HCT116 (cell line): ENCODE measurements around the gene SLC6A3. TPM values are rescaled to one million over a fixed set of nuclear protein-coding genes. Genes with fewer than 3 reads are reported as not detected.

ENCODE experiments used
- ATAC-seq: fragments of 200-7000 bp; cut with Tn5 transposase; 2 replicates; pipeline ENCODE4 v1.9.1; 2020; ENCODE audit warnings: mild to moderate bottlenecking, moderate library complexity
- BruUV-seq: library from RNA; stranded (reverse); fragments of 400-500 nt; replicated peaks from 2 replicates; lab custom pipeline; 2021; lab: Mats Ljungman, UMichigan
- CTCF ChIA-PET: fragments of 300-600 bp; sonication (Branson Sonifier 250); formaldehyde crosslinking; loops from one replicate; lab custom pipeline; 2021; ENCODE audit warnings: antibody characterized with exemption; lab: Charles Lee
- POLR2A ChIA-PET: fragments of 300-600, 350-600 bp; sonication (Branson Sonifier 250); formaldehyde crosslinking; loops from one replicate; lab custom pipeline; 2021; ENCODE audit warnings: antibody characterized with exemption; lab: Charles Lee
- RAD21 ChIA-PET, 2 experiments: fragments of 300-600 bp; sonication (Branson Sonifier 250); formaldehyde crosslinking; loops; one replicate each; lab custom pipeline; 2023; ENCODE audit warnings: low total read pairs in 2 of 2; ENCODE audit not compliant: uncharacterized antibody in 2 of 2, unreplicated experiment in 2 of 2, low non-redundant PET in 1 of 2; lab: Charles Lee
- DNase-seq: peaks from one replicate; pipeline ENCODE4 v3.0.0-alpha.2; 2010; ENCODE audit warnings: low read depth, low spot score
- H2AFZ ChIP-seq: fragments of 200-600 bp; shearing (Covaris generic), sonication (generic); 2 replicates; pipeline ENCODE4 v1.6.1; 2017; ENCODE audit warnings: low read depth, mixed run types, mixed read lengths, antibody characterized with exemption, low read length; ENCODE audit not compliant: poor library complexity, severe bottlenecking
- H3K27ac ChIP-seq: 2 replicates; pipeline ENCODE4 v1.5.1; 2012; ENCODE audit warnings: low read depth, low read length
- H3K27me3 ChIP-seq: fragments of 200-600 bp; sonication (generic); 2 replicates; pipeline ENCODE4 v1.6.1; 2016; ENCODE audit warnings: mixed run types, low read length, mixed read lengths; ENCODE audit not compliant: insufficient read depth
- H3K36me3 ChIP-seq, 2 experiments: fragments of 200-500 bp in 1 of 2; fragments of 200-600 bp in 1 of 2; sonication (Bioruptor generic) in 1 of 2; sonication (generic) in 1 of 2; 2 replicates each; pipeline versions ENCODE4 v1.5.1 to v1.6.1; 2014 to 2016; ENCODE audit warnings: low read length in 2 of 2, inconsistent platforms in 1 of 2, mixed read lengths in 1 of 2, mixed run types in 1 of 2; ENCODE audit not compliant: insufficient read depth in 2 of 2, control insufficient read depth in 1 of 2
- H3K4me1 ChIP-seq, 2 experiments: fragments of 200-600 bp in 1 of 2; sonication (generic) in 1 of 2; 2 replicates each; pipeline versions ENCODE4 v1.5.1 to v1.6.1; 2012 to 2017; ENCODE audit warnings: low read length in 2 of 2, inconsistent platforms in 1 of 2, mild to moderate bottlenecking in 1 of 2, mixed read lengths in 1 of 2, mixed run types in 1 of 2, moderate library complexity in 1 of 2; ENCODE audit not compliant: insufficient read depth in 2 of 2, control insufficient read depth in 1 of 2
- H3K4me2 ChIP-seq: fragments of 200-600 bp; sonication (generic); 2 replicates; pipeline ENCODE4 v1.6.1; 2017; ENCODE audit warnings: mixed run types, low read length, mixed read lengths
- H3K4me3 ChIP-seq, 2 experiments: fragments of 200-600 bp in 1 of 2; sonication (generic) in 1 of 2; replicated peaks in 1 of 2; 2 replicates each; pipeline ENCODE4 v1.5.1; 2011 to 2016; ENCODE audit warnings: low read length in 2 of 2, control low read depth in 1 of 2, low read depth in 1 of 2, mild to moderate bottlenecking in 1 of 2, mixed read lengths in 1 of 2, mixed run types in 1 of 2
- H3K79me2 ChIP-seq: fragments of 200-600 bp; sonication (generic); 2 replicates; pipeline ENCODE4 v1.6.1; 2017; ENCODE audit warnings: mild to moderate bottlenecking, mixed run types, low read length, moderate library complexity, mixed read lengths; ENCODE audit not compliant: insufficient read depth
- H3K9ac ChIP-seq: fragments of 200-600 bp; sonication (generic); 2 replicates; pipeline ENCODE4 v1.6.1; 2016; ENCODE audit warnings: low read length, mixed read lengths
- H3K9me2 ChIP-seq: fragments of 200-600 bp; sonication (generic), shearing (Covaris generic); 2 replicates; pipeline ENCODE4 v1.6.1; 2017; ENCODE audit warnings: mixed run types, mild to moderate bottlenecking, moderate library complexity; ENCODE audit not compliant: insufficient read depth
- H3K9me3 ChIP-seq, 2 experiments: fragments of 200-500 bp in 1 of 2; fragments of 200-600 bp in 1 of 2; sonication (Bioruptor generic) in 1 of 2; sonication (generic) in 1 of 2; 2 replicates each; pipeline ENCODE4 v1.6.1; 2014 to 2017; ENCODE audit warnings: low read length in 2 of 2, mixed read lengths in 2 of 2, inconsistent platforms in 1 of 2, low read depth in 1 of 2, mild to moderate bottlenecking in 1 of 2, mixed run types in 1 of 2, moderate library complexity in 1 of 2; ENCODE audit not compliant: control insufficient read depth in 1 of 2, insufficient read depth in 1 of 2
- H4K20me1 ChIP-seq: fragments of 200-600 bp; sonication (generic), shearing (Covaris generic); 2 replicates; pipeline ENCODE4 v1.6.1; 2017; ENCODE audit warnings: mixed run types, mild to moderate bottlenecking, moderate library complexity; ENCODE audit not compliant: insufficient read depth
- ATF3 ChIP-seq: IDR thresholded peaks from 2 replicates; pipeline ENCODE4 v1.6.1; 2012
- CBX3 ChIP-seq: IDR thresholded peaks from 2 replicates; pipeline ENCODE4 v1.6.1; 2012; ENCODE audit warnings: low read depth
- EGR1 ChIP-seq: IDR thresholded peaks from 2 replicates; pipeline ENCODE4 v1.6.1; 2012; ENCODE audit warnings: low read depth
- JUND ChIP-seq: IDR thresholded peaks from 2 replicates; pipeline ENCODE4 v1.6.1; 2012
- POLR2A ChIP-seq: IDR thresholded peaks from 2 replicates; pipeline ENCODE4 v1.7.0; 2011; ENCODE audit warnings: borderline replicate concordance; ENCODE audit not compliant: insufficient read depth, insufficient read length; ENCODE audit errors: extremely low read depth
- POLR2AphosphoS5 ChIP-seq: IDR thresholded peaks from 2 replicates; pipeline ENCODE4 v1.6.1; 2011; ENCODE audit warnings: mild to moderate bottlenecking, low read depth, low read length, moderate library complexity
- RAD21 ChIP-seq: IDR thresholded peaks from 2 replicates; pipeline ENCODE4 v1.6.1; 2012; ENCODE audit warnings: low read depth, mild to moderate bottlenecking
- SIN3A ChIP-seq: IDR thresholded peaks from 2 replicates; pipeline ENCODE4 v1.6.1; 2012; ENCODE audit warnings: low read depth
- SP1 ChIP-seq: IDR thresholded peaks from 2 replicates; pipeline ENCODE4 v1.6.1; 2012; ENCODE audit warnings: low read depth
- SRF ChIP-seq: IDR thresholded peaks from 2 replicates; pipeline ENCODE4 v1.6.1; 2012; ENCODE audit warnings: low read depth
- ZNF274 ChIP-seq: fragments of 200-500 bp; sonication (Bioruptor generic); IDR thresholded peaks from 2 replicates; pipeline ENCODE4 v1.6.1; 2014; ENCODE audit warnings: mild to moderate bottlenecking, low read depth, low read length, inconsistent platforms
- intact Hi-C: fragments of 100-400 bp; cut with micrococcal nuclease; formaldehyde crosslinking; loops from 2 replicates; pipeline ENCODE4 v1.10.0; 2022
- total RNA-seq: library from RNA; stranded (reverse); gene quantifications from one replicate; pipeline ENCODE4 v1.2.1, GENCODE V29; 2021; ENCODE audit not compliant: unreplicated experiment

Gene SLC6A3
- total RNA-seq, 1 experiment from 2014 or later = not detected

- no peaks in the 10 kb centered on the region for H4K20me1 ChIP-seq
- H3K36me3 ChIP-seq = peaks cover 19 to 29% of the 10 kb centered on the region in 2 experiments; a peak in 3 of 4 replicates
- H3K4me1 ChIP-seq = no peaks in the 10 kb centered on the region
- H3K9me3 ChIP-seq = no peaks in the 10 kb centered on the region
- no peak overlapping the region for H3K9ac ChIP-seq
- DNase-seq = no peak
- H3K4me2 ChIP-seq = no peak overlapping the region
- no peak for TF ChIP-seq RAD21
- no peak for TF ChIP-seq CBX3
- TF ChIP-seq ZNF274 = no peak
- no peak for TF ChIP-seq SP1
- TF ChIP-seq, all 23 proteins: peak for 0
- no peaks in the 10 kb centered on the region for H3K27me3 ChIP-seq
- ChIA-PET CTCF (no interaction called here), POLR2A (no interaction called here), RAD21 (no interaction called here)
- intact Hi-C loops = no loop called here
- H3K9me2 ChIP-seq = no peaks in the 10 kb centered on the region
- no peak overlapping the region for H3K27ac ChIP-seq
- no peak overlapping the region for H2AFZ ChIP-seq
- no peak overlapping the region for H3K4me3 ChIP-seq
- no peak for ATAC-seq
- no TSS peak for BruUV-seq
- H3K79me2 ChIP-seq = peaks cover 29% of the 10 kb centered on the region; the same call in 1 of the 2 replicates
These were observed 48.2 kb upstream of the SLC6A3 start for GRCh38 chr5:1493413-1493812.

- peaks cover 24 to 27% of the 10 kb centered on the region in 2 experiments; a peak in 3 of 4 replicates for H3K36me3 ChIP-seq
- no peak for ATAC-seq
- H3K27ac ChIP-seq = no peak overlapping the region
- BruUV-seq = no TSS peak
- no peaks in the 10 kb centered on the region for H3K9me3 ChIP-seq
- no peaks in the 10 kb centered on the region for H3K27me3 ChIP-seq
- no peaks in the 10 kb centered on the region for H4K20me1 ChIP-seq
- no peak overlapping the region for H3K4me3 ChIP-seq
- TF ChIP-seq SRF = no peak
- no peak for TF ChIP-seq SIN3A
- no peak for TF ChIP-seq EGR1
- no peak for TF ChIP-seq ATF3
- no peak for TF ChIP-seq POLR2A
- no peak for TF ChIP-seq POLR2AphosphoS5
- no peak for TF ChIP-seq JUND
- TF ChIP-seq ZNF274 = no peak
- TF ChIP-seq, all 23 proteins: peak for 0
- no peak for DNase-seq
- Histone ChIP-seq H3K9me2 (no peaks in the 10 kb centered on the region), H2AFZ (no peak overlapping the region), H3K4me1 (no peaks in the 10 kb centered on the region), H3K4me2 (no peak overlapping the region), H3K9ac (no peak overlapping the region), H3K79me2 (peaks cover 23% of the 10 kb centered on the region; the same call in 1 of the 2 replicates)
- CTCF ChIA-PET = no interaction called here
- RAD21 ChIA-PET = no interaction called here
- POLR2A ChIA-PET = no interaction called here
- intact Hi-C loops = no loop called here
These were observed 47.5 kb upstream of the SLC6A3 start for GRCh38 chr5:1492757-1493156.
